Fibroblast of the aortic adventitia (primary cell): ENCODE data around the gene EXOSC1. TPM values are rescaled to one million over a fixed set of nuclear protein-coding genes. Genes with fewer than 3 reads are reported as not detected.

Experiments
- DNase-seq: peaks from one replicate; pipeline ENCODE4 v3.0.0-alpha.2; 2010; ENCODE audit warnings: low read depth
- H3K4me3 ChIP-seq: 2 replicates; pipeline ENCODE4 v1.5.1; 2011; ENCODE audit warnings: low read depth, mild to moderate bottlenecking, control low read depth, low read length, moderate library complexity
- CTCF ChIP-seq: IDR thresholded peaks from 2 replicates; pipeline ENCODE4 v1.5.1; 2011; ENCODE audit warnings: mild to moderate bottlenecking, low read length, control low read depth, inconsistent platforms; ENCODE audit not compliant: insufficient read depth
- total RNA-seq: library from RNA; depleted of rRNA; stranded (reverse); fragments of >200 nt; gene quantifications from 2 replicates; pipeline ENCODE4 v1.2.3, GENCODE V29; 2012; ENCODE audit warnings: low replicate concordance

EXOSC1 gene
- total RNA-seq, 1 donor, result 50.3 TPM

GRCh38 chr10:97468162-97468561 is 22.4 kb upstream of the EXOSC1 start:
- no peak for DNase-seq
- no peak for TF ChIP-seq CTCF
- H3K4me3 ChIP-seq, result no peak overlapping the region

- no peak overlapping the region for H3K4me3 ChIP-seq
- no peak for TF ChIP-seq CTCF
- DNase-seq, result peak; percentile 35
These were observed 20.9 kb upstream of the EXOSC1 start for GRCh38 chr10:97466755-97467154.

- H3K4me3 ChIP-seq, result no peak overlapping the region
- no peak for DNase-seq
- TF ChIP-seq CTCF, result no peak
These were observed 20.2 kb upstream of the EXOSC1 start for GRCh38 chr10:97465982-97466381.

GRCh38 chr10:97464226-97464625 is 18.4 kb upstream of the EXOSC1 start:
- no peak for DNase-seq
- no peak for TF ChIP-seq CTCF
- H3K4me3 ChIP-seq, result no peak overlapping the region

- TF ChIP-seq CTCF, result peak; percentile 88
- peak; percentile 72 for DNase-seq
These were observed 17.7 kb upstream of the EXOSC1 start for GRCh38 chr10:97463363-97464132.

GRCh38 chr10:97462309-97462708 is 16.5 kb upstream of the EXOSC1 start:
- no peak for TF ChIP-seq CTCF
- DNase-seq, result no peak
- no peak overlapping the region for H3K4me3 ChIP-seq

More at GRCh38 chr10:97463363-97464132, 17.7 kb upstream of the EXOSC1 start:
- no peak overlapping the region for H3K4me3 ChIP-seq

- H3K4me3 ChIP-seq, result no peak overlapping the region
- TF ChIP-seq CTCF, result no peak
- DNase-seq, result no peak
These were observed 14.1 kb upstream of the EXOSC1 start for GRCh38 chr10:97459933-97460332.
